Heart right ventricle (tissue), 16 donors: ENCODE results near the gene ADCK2. TPM values are rescaled to one million over a fixed set of nuclear protein-coding genes. Genes with fewer than 3 reads are reported as not detected.
"Not testable (repeated sequence)": the region's sequence is repeated elsewhere in the genome, so short reads cannot be mapped to it uniquely, and the experiment has no call there.

Experiments
- ATAC-seq, 8 donors: fragments of 200-7000 bp; cut with Tn5 transposase; one replicate each; pipeline ENCODE4 v1.9.1; 2020; ENCODE audit warnings: mild to moderate bottlenecking in 8 of 8, moderate library complexity in 8 of 8, moderate number of reproducible peaks in 1 of 8
- DNase-seq, 2 donors: peaks; one replicate each; pipeline ENCODE4 v3.0.0-alpha.2; 2020
- H3K27ac ChIP-seq, 10 donors: fragments of 200-600 bp; sonication (generic) in 2 of 10; one replicate each; pipeline versions ENCODE4 v1.5.0 to v1.8.0; 2020 to 2022; ENCODE audit warnings: mild to moderate bottlenecking in 3 of 10
- H3K27me3 ChIP-seq, 7 donors: fragments of 200-600 bp; one replicate each; pipeline ENCODE4 v1.8.0; 2021 to 2022; ENCODE audit warnings: mild to moderate bottlenecking in 2 of 7
- H3K36me3 ChIP-seq, 9 donors: fragments of 200-600 bp; sonication (generic) in 1 of 9; one replicate each; pipeline versions ENCODE4 v1.5.0 to v1.8.0; 2020 to 2022; ENCODE audit warnings: mild to moderate bottlenecking in 2 of 9
- H3K4me1 ChIP-seq, 9 donors: fragments of 200-600 bp; sonication (generic) in 1 of 9; one replicate each; pipeline versions ENCODE4 v1.5.0 to v1.8.0; 2020 to 2022; ENCODE audit warnings: mild to moderate bottlenecking in 4 of 9
- H3K4me3 ChIP-seq, 10 donors: fragments of 200-600 bp; sonication (generic) in 2 of 10; one replicate each; pipeline versions ENCODE4 v1.5.0 to v1.8.0; 2020 to 2022; ENCODE audit warnings: mild to moderate bottlenecking in 7 of 10, moderate library complexity in 2 of 10
- H3K9me3 ChIP-seq, 11 donors: fragments of 200-600 bp in 10 of 11; sonication (generic) in 2 of 11; one replicate each; pipeline versions ENCODE4 v1.5.0 to v1.8.0; 2013 to 2022; ENCODE audit warnings: mild to moderate bottlenecking in 2 of 11, control low read depth in 1 of 11, moderate library complexity in 1 of 11
- CTCF ChIP-seq, 9 donors: fragments of 200-600 bp; sonication (generic) in 2 of 9; IDR thresholded peaks; one replicate each; pipeline versions ENCODE4 v1.5.0 to v1.8.0; 2021 to 2022; ENCODE audit warnings: antibody characterized with exemption in 9 of 9, mild to moderate bottlenecking in 5 of 9, moderate library complexity in 1 of 9
- WGBS, 2 donors: extraction: QIAGEN DNeasy Blood & Tissue Kit; methylation state at CpG; one replicate each; pipeline ENCODE4 v1.1.7; 2013; ENCODE audit warnings: inconsistent platforms in 1 of 2; 5-methylcytosine and 5-hydroxymethylcytosine counted together
- intact Hi-C, 10 donors: fragments of 100-400 bp; cut with DNase I; formaldehyde crosslinking; loops; one replicate each; pipeline versions ENCODE4 v1.11.1 to v1.14.2; 2022
- polyA plus RNA-seq, 2 donors: library from polyadenylated mRNA; stranded (reverse); fragments of 200-250 nt; gene quantifications; one replicate each; pipeline ENCODE4 v1.2.3, GENCODE V29; 2013
- total RNA-seq, 10 donors: library from RNA; stranded (reverse); fragmentation: NEBNext Ultra II Directional in 3 of 10; extraction: Animal tissue kit (Norgen Biotek cat#: 25700) in 3 of 10; gene quantifications; one replicate each; pipeline versions ENCODE4 v1.2.1 to v1.2.4, GENCODE V29; 2021 to 2023
- donor health status: Arrhythmogenic right ventricular cardiomyopathy.
- donor health status: ischemic (EF 13 %, LVEDD 7.1; RV severe dilation, severe dysfunction).
- donor health status: healthy with polysubstance abuse.
- donor health status: DM: no; HTN: yes; CAD: no.
- donor health status: DM: no; HTN: no; CAD: no.
- donor health status: ischemic (EF 25% LVEDD 6.9; RV normal size, moderate dysfunction).
- donor health status: ischemic (EF 25% LVEDD 5.7; RV mildly dilated, moderate dysfunction).
- donor health status: healthy.
- donor health status: DM: yes; HTN: yes; CAD: no.
- donor health status: Ischemic cardiomyopathy.
- donor health status: ischemic (EF 35%, LVEDD 5.7; RV mildly dilated, moderate dysfunction).
- donor health status: nonischemic (EF 11% LVEDD 7.7; RV severe dilation, severe dysfunction).
- donor health status: DM: yes; HTN: yes; CAD: no.
- donor health status: PGD.
- donor health status: ischemic (EF 29% LVEDD 5.4; RV normal size, mild dysfunction).
- donor health status: nonischemic (EF 23%, LVEDD 6.1; RV moderate dilation, normal function).

ADCK2 gene
- total and polyA plus RNA-seq, 12 donors: 5.6 to 11.4 (median 8.2) TPM

GRCh38 chr7:140738280-140738679, 65.5 kb downstream of the ADCK2 start:
- Histone ChIP-seq H3K4me1 (no peaks in the 10 kb centered on the region), H3K36me3 (peaks cover 0 to 73% (median 12%) of the 10 kb centered on the region in 9 donors), H3K27me3 (no peaks in the 10 kb centered on the region), H3K9me3 (no peaks in the 10 kb centered on the region), H3K27ac (no peak overlapping the region), H3K4me3 (no peak overlapping the region)
- TF ChIP-seq CTCF (IDR thresholded peaks at IDR 0.05): no peak
- intact Hi-C loops: no loop called here
- ATAC-seq (no peak), DNase-seq (no peak)

- ATAC-seq, H3K27ac ChIP-seq, intact Hi-C loops, DNase-seq, H3K9me3 ChIP-seq, H3K4me1 ChIP-seq, H3K27me3 ChIP-seq, H3K4me3 ChIP-seq: not testable (repeated sequence)
- H3K36me3 ChIP-seq: peaks cover 0 to 64% (median 8%) of the 10 kb centered on the region in 9 donors
- WGBS, 2 donors: 89 to 90% methylated on average over 2 of the region's 4 CpGs
Measured at GRCh38 chr7:140743255-140743654, 70.5 kb downstream of the ADCK2 start.

GRCh38 chr7:140744005-140744404, 71.3 kb downstream of the ADCK2 start:
- H3K4me3 ChIP-seq: no peak overlapping the region
- DNase-seq: no peak
- peaks cover 0 to 7% (median 0%) of the 10 kb centered on the region in 9 donors for H3K4me1 ChIP-seq
- 70 to 84% methylated on average over 2 of the region's 2 CpGs for WGBS, 2 donors
- intact Hi-C loops: no loop called here
- H3K27ac ChIP-seq: no peak overlapping the region
- no peaks in the 10 kb centered on the region for H3K27me3 ChIP-seq
- ATAC-seq: no peak
- no peaks in the 10 kb centered on the region for H3K9me3 ChIP-seq
- TF ChIP-seq CTCF (IDR thresholded peaks at IDR 0.05): no peak
- H3K36me3 ChIP-seq: peaks cover 0 to 64% (median 7%) of the 10 kb centered on the region in 9 donors

Other genes with a start within 250 kb of the ADCK2 start
- 100 to 1,000 TPM in 4 of 10 donors, 10 to 100 TPM in 6; 80.6 to 113 (median 92.0) TPM for gene MKRN1, start 193.4 kb upstream of the ADCK2 start, total RNA-seq
- gene MKRN1, start 193.4 kb upstream of the ADCK2 start, polyA plus RNA-seq: 10 to 100 TPM; 38.5 to 42.0 TPM
- 10 to 100 TPM in 5 of 10 donors, 1 to 10 TPM in 5; 6.9 to 16.9 (median 10.4) TPM for gene DENND2A, start 32.1 kb upstream of the ADCK2 start, total RNA-seq
- gene DENND2A, start 32.1 kb upstream of the ADCK2 start, polyA plus RNA-seq: 1 to 10 TPM; 3.8 to 9.2 TPM
- gene NDUFB2, start 23.8 kb downstream of the ADCK2 start, total RNA-seq: 100 to 1,000 TPM; 526 to 798 (median 653) TPM
- gene NDUFB2, start 23.8 kb downstream of the ADCK2 start, polyA plus RNA-seq: 100 to 1,000 TPM; 211 to 876 TPM